Cardiac atrium fibroblast (primary cell): Measurements from ENCODE around the gene GSTCD. TPM values are rescaled to one million over a fixed set of nuclear protein-coding genes. Genes with fewer than 3 reads are reported as not detected.

Source experiments
- total RNA-seq: library from RNA; depleted of rRNA; stranded (reverse); fragments of >200 nt; gene quantifications from 2 replicates; pipeline ENCODE4 v1.2.3, GENCODE V29; 2015

Gene GSTCD, protein sequence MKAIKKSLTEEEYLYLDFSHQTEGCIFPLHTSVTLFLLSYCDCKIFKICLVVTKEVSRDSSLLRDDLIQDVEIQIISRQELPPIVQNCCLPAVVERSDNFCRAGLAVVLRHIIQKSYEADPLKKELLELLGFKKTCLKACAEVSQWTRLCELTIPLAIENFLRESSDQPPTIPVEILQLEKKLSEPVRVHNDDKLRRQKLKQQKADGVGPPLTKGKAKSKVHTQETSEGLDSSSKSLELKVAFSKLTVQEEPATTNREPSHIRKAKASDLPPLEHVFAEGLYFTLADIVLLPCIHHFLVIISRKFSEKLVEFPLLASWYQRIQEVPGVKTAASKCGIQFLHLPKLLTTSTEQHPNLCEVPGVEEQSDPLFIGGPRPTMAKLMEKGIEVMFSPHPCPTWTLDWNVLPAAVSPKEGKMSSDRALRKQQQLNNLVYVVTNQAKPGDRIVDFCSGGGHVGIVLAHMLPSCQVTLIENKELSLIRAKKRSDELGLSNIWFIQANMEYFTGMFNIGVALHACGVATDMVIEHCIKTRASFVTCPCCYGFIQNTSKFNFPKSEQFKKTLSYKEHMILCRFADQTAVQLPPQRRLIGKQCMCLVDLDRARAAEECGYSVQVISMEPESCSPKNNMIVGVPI
- 9.6 and 17.7 TPM in 2 replicates for total RNA-seq

DNA sequence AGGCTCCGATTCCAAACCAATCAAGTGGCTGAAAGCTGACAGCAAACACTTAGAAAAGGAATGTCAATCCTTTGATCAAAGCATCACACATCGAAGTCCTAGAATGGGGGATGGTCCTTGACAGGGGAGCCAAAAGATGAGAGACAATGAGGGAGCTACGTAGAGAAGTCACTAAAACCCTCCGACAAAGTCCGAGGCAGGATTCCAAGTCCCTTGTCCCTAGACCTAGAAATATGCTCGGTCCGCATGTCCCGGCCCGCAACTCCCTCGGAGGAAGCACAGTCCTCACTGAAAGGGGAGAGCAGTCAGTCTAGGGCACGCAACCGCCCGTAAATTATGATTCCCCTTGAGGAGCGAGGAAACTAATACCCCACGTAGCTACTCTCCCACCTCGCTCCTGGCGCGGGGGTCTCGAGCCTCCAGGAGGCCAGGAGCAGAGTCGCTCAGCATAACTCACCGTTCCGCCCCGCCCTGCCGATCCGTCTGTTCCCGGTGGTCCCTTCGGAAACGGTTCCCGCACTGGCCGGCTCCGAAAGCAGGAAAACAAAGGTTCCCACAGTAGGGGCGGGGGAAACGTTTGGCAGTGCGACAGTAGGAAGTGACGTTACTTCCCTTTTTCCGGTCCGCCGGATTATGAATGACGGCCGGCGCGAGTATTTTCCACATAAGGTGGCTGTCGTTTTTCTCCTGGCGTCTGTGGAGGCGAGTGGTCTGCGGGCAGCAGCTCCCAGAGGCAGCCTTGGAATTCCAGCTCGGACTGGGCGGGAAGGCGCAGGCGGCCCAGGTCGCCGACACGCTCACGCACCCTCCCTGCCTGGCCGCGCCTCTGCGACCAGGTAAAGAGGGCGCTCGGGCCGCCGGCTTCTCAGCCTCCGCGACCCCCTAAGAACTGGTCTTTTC, at the start of gene GSTCD, which contains the start of gene INTS12:
TSS of gene GSTCD (plus strand) at position 604 of the 900 bp plus-strand sequence. CDS start 8,830 bp downstream, outside the sequence.
TSS of gene INTS12 (minus strand) at position 509 of the 900 bp plus-strand sequence. CDS start 8,684 bp downstream, outside the sequence.

DNA sequence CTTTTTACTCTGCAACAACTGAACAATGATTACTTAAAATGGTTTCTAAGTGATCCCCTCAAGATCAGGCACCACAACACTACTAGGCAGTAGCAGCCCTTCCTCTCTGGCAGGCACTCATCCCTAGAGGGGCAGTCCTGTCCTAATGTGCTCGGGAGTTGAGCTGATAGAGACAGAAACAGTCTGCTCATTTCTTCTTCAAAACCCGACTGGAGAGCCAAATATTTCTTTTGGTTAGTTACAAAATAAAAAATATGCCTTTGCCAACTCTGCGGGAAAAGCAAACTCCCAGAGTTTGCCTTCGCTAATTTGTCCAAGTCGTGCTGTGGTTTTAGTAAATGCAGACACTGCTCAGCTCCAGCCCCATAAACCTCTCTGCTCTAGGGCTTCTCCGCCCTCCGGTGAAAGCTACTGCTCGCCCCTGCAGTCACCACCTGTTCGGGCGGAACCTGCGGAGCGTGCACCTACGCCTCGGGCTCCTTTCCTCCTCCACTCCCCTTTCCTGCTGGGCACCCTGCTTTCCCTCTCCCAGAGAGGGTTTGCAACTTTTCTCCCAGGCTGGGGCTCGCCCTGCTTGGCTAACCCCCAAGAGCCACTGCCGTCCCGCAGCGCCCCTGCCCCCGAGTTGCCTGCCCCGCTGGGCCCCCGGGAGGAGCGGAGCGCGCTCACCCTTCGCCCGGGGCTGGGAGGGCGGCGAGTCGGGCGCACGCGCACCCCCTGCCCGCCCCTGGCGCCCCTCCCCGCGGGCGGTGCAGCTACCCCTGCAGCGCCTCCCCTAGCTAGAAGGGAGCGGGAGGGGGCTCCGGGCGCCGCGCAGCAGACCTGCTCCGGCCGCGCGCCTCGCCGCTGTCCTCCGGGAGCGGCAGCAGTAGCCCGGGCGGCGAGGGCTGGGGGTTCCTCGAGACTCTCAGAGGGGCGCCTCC, 186.3 kb downstream of the GSTCD start, which contains the start of gene NPNT:
TSS of gene NPNT (plus strand) at position 812 of the 923 bp plus-strand sequence. CDS start 182 bp downstream, outside the sequence.

Other genes with a start within 250 kb of the GSTCD start
- gene PPA2, start 234.7 kb upstream of the GSTCD start, total RNA-seq: 68.2 and 69.0 TPM in 2 replicates
- gene ARHGEF38, start 156.2 kb upstream of the GSTCD start, total RNA-seq: not detected in 2 replicates
- 13.9 and 20.3 TPM in 2 replicates for gene INTS12, start 95 bp upstream of the GSTCD start, total RNA-seq
- gene NPNT, start 186.7 kb downstream of the GSTCD start, total RNA-seq: 0.81 TPM in 1 of 2 replicates, not detected in the other